ENCODE results near the gene ELOVL6. TPM values are rescaled to one million over a fixed set of nuclear protein-coding genes. Genes with fewer than 3 reads are reported as not detected.

The ELOVL6 gene
- total and polyA plus RNA-seq, 9 of the 15 experiments (the other 6 are each of a cell fraction or from before 2014, with no cell fraction given), result 18.3 to 82.6 (median 46.0) TPM

- no peak for FAIRE-seq
- ChIA-PET POLR2A (interaction anchor here (1.0 kb wide), 1 partner anchor 53 kb away, joined by 3 read pairs; no protein-coding TSS in a partner anchor), CTCF (ENCODE audit: low intra/inter-chr PET ratio) (no interaction called here)
- peaks cover 2% of the 10 kb centered on the region; the same call in 1 of the 2 replicates for H3K9me3 ChIP-seq (replicated peaks; ENCODE audit: control insufficient read depth, insufficient read depth, low read depth, low read length)
- H3K4me3 ChIP-seq, result no peak overlapping the region
- H3K9me1 ChIP-seq (ENCODE audit: control insufficient read depth, insufficient read depth, low read length), result no peaks in the 10 kb centered on the region
- H3K36me3 ChIP-seq (ENCODE audit: control insufficient read depth, insufficient read depth, low read length), result no peaks in the 10 kb centered on the region
- in situ Hi-C loops (cut with MboI), result no loop called here
- no peaks in the 10 kb centered on the region for H4K20me1 ChIP-seq (replicated peaks; ENCODE audit: control insufficient read depth, insufficient read depth, low read length)
- no peaks in the 10 kb centered on the region for H3K79me2 ChIP-seq (ENCODE audit: control insufficient read depth, insufficient read depth, low read length)
- no peak for DNase-seq (ENCODE audit: extremely low read depth in 1 of 4, low spot score in 3 of 4)
- no peaks in the 10 kb centered on the region; a peak in 1 of 5 replicates for H3K27me3 ChIP-seq (ENCODE audit: control insufficient read depth in 2 of 2, insufficient read depth in 2 of 2, low read length in 2 of 2)
- no peak overlapping the region for H3K4me2 ChIP-seq (ENCODE audit: insufficient read depth, low read length)
- BruUV-seq (replicated peaks), result no TSS peak
- H3K4me1 ChIP-seq (replicated peaks in 1 of 2; ENCODE audit: control insufficient read depth in 2 of 2, insufficient read depth in 2 of 2, low read length in 2 of 2), result peaks cover 0 to 3% of the 10 kb centered on the region in 2 experiments; a peak in 1 of 5 replicates
- no peak for ATAC-seq
- H3K9ac ChIP-seq (ENCODE audit: insufficient read depth in 1 of 2, low read depth in 2 of 2, low read length in 2 of 2), result no peak overlapping the region
- WGBS (ENCODE audit: insufficient coverage, low coverage, missing lambda C conversion rate), result 27% methylated on average over 1 of the region's 1 CpG
- no peak overlapping the region for H3K27ac ChIP-seq (ENCODE audit: extremely low read depth, low read depth, low read length)
- H2AFZ ChIP-seq (ENCODE audit: low read depth, low read length), result no peak overlapping the region
- intact Hi-C loops (cut with micrococcal nuclease), result no loop called here
- TF ChIP-seq ZBTB12 (CRISPR knock-in tag; IDR thresholded peaks at IDR 0.05) (no peak), ZNF695 (CRISPR knock-in tag; IDR thresholded peaks at IDR 0.05) (no peak), KAT2B (IDR thresholded peaks at IDR 0.05; ENCODE audit: low read depth, low read length) (no peak), TRIM25 (IDR thresholded peaks at IDR 0.05; ENCODE audit: borderline replicate concordance) (no peak), MXI1 (IDR thresholded peaks at IDR 0.05; ENCODE audit: low read depth, low read length) (no peak), ETV5 (CRISPR knock-in tag; IDR thresholded peaks at IDR 0.05; ENCODE audit: low read depth) (no peak), SNRNP70 (optimal IDR thresholded peaks at IDR 0.05; ENCODE audit: low read depth, low read length) (no peak), BMI1 (IDR thresholded peaks at IDR 0.05; ENCODE audit: low read length) (no peak), ZNF507 (tag; conservative IDR thresholded peaks at IDR 0.05) (no peak), ZNF347 (CRISPR knock-in tag; IDR thresholded peaks at IDR 0.05; ENCODE audit: low read depth) (no peak), ZBTB40 (IDR thresholded peaks at IDR 0.05) (no peak), ZBTB40 (CRISPR knock-in tag; IDR thresholded peaks at IDR 0.05) (no peak)
Observed at GRCh38 chr4:110236324-110236723, 37.9 kb upstream of the ELOVL6 start.
